ENCODE measurements around the gene CRTC1.

DNA sequence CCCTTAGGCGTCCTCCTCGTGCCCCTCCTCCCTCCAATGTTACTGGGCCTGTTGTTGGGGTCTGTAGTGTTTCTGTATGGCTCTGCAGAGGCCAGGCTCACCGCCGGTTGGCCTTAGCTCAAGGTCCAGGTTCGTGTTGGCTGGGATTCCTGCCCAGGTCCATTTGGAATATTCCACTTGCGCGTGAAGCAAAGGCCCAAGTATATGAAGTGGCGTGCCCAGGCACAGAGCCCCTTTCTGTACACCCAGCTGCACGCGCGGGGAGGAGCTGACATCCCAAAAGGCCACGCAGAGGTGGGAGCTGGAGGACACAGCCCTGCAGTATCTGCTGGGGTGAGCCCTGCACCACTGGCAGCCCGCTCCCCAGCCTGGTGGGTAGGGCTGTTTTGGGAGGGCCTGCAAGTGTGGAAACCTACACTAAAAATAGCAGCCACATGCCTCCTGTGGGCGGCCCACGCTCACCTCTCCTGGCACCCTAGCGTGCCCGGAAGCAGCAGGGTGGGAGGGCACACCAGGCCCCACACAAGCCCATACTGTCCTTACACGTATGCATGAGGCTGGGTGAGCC is 30.2 kb downstream of the CRTC1 start:
- TF ChIP-seq, protein P1, sequence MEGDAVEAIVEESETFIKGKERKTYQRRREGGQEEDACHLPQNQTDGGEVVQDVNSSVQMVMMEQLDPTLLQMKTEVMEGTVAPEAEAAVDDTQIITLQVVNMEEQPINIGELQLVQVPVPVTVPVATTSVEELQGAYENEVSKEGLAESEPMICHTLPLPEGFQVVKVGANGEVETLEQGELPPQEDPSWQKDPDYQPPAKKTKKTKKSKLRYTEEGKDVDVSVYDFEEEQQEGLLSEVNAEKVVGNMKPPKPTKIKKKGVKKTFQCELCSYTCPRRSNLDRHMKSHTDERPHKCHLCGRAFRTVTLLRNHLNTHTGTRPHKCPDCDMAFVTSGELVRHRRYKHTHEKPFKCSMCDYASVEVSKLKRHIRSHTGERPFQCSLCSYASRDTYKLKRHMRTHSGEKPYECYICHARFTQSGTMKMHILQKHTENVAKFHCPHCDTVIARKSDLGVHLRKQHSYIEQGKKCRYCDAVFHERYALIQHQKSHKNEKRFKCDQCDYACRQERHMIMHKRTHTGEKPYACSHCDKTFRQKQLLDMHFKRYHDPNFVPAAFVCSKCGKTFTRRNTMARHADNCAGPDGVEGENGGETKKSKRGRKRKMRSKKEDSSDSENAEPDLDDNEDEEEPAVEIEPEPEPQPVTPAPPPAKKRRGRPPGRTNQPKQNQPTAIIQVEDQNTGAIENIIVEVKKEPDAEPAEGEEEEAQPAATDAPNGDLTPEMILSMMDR (IDR thresholded peaks at IDR 0.05; ENCODE audit: poor library complexity) = no peak
- no peak for TF ChIP-seq EZH2 (IDR thresholded peaks at IDR 0.05; ENCODE audit: borderline replicate concordance)
- no peak for TF ChIP-seq EZH2phosphoT487 (IDR thresholded peaks at IDR 0.05; ENCODE audit: low read depth, severe bottlenecking, unreplicated experiment)
